ENCODE measurements around the gene ARHGEF5. TPM values are rescaled to one million over a fixed set of nuclear protein-coding genes. Genes with fewer than 3 reads are reported as not detected.
"Not testable (repeated sequence)": the region's sequence is repeated elsewhere in the genome, so short reads cannot be mapped to it uniquely, and the experiment has no call there.

The ARHGEF5 gene
- total and polyA plus RNA-seq, 2 donors (not counting 1 experiment from before 2014, with no cell fraction given) = 3.0 to 3.1 TPM

DNA sequence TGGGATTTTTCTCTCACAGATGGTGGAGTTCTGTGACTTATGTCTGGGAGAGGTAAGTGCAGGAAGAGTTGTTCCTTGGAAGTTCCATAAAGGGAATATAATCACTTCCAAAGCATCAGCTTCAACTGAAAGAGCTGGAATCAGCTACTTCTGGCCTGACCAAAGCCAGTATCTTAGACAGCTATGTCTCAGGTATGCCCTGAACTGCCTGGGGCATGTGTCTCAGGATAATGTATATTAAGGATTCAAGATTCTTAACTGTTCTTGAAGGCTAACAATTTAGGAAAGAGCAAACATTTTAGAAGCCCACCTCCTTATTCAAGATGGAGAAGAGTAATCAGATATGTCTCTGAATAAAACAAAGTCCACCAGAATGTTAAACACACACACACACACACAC, 60.7 kb downstream of the ARHGEF5 start:
- no peaks in the 10 kb centered on the region for H3K27me3 ChIP-seq (ENCODE audit: control insufficient read depth, insufficient read depth, low read length)
- no peak overlapping the region for H3K4me3 ChIP-seq (replicated peaks in 1 of 4; ENCODE audit: control extremely low read depth in 1 of 4, insufficient read depth in 1 of 4, low read depth in 3 of 4, low read length in 4 of 4)
- no peak for TF ChIP-seq CTCF (conservative IDR thresholded peaks at IDR 0.05 in 1 of 2, IDR thresholded peaks at IDR 0.05 in 1 of 2; ENCODE audit: low read depth in 1 of 2, low read length in 2 of 2)
- no peak for TF ChIP-seq EZH2 (IDR thresholded peaks at IDR 0.05; ENCODE audit: low read length, missing control alignments)
- H3K4me1 ChIP-seq (ENCODE audit: control insufficient read depth, extremely low read depth, insufficient read depth, low read length) = no peaks in the 10 kb centered on the region
- no peak overlapping the region for H2AFZ ChIP-seq (ENCODE audit: low read length)
- no peaks in the 10 kb centered on the region for H3K79me2 ChIP-seq (ENCODE audit: control insufficient read depth, insufficient read depth, low read length)
- DNase-seq (ENCODE audit: low read depth in 2 of 2) = no peak
- no peak overlapping the region for H3K9ac ChIP-seq (ENCODE audit: insufficient read depth, low read length)
- H3K36me3 ChIP-seq (ENCODE audit: control insufficient read depth, insufficient read depth, low read length) = no peaks in the 10 kb centered on the region
- no peaks in the 10 kb centered on the region for H3K9me3 ChIP-seq (ENCODE audit: control insufficient read depth, insufficient read depth, low read depth, low read length)
- no peaks in the 10 kb centered on the region for H4K20me1 ChIP-seq (ENCODE audit: control insufficient read depth, extremely low read depth, insufficient read depth, low read length)
- no peak overlapping the region for H3K4me2 ChIP-seq (ENCODE audit: extremely low read depth, insufficient read depth, low read length)
- H3K27ac ChIP-seq (ENCODE audit: insufficient read depth, low read length) = no peak overlapping the region

DNA sequence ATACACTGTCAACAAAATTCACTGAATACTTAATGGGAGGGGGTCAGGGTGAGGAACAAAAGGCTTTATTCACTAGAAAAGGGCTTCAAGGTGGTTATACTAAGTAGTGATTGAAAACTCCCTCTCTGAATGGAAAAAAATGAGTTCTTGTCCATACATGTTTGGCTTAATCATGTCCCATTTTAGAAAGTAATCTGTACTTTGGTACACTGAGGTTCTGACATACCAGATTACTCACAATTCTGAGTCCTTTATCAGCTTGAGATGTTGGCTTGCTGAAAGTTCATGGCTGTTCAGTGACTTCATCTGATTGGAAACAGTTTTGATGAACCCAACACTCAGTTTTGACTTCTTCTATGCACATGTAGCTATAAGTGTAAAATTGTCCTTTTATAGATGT, 61.1 kb downstream of the ARHGEF5 start:
- H3K27ac ChIP-seq (ENCODE audit: insufficient read depth, low read length) = no peak overlapping the region
- no peak overlapping the region for H3K9ac ChIP-seq (ENCODE audit: insufficient read depth, low read length)
- H3K27me3 ChIP-seq (ENCODE audit: control insufficient read depth, insufficient read depth, low read length) = no peaks in the 10 kb centered on the region
- H3K36me3 ChIP-seq (ENCODE audit: control insufficient read depth, insufficient read depth, low read length) = no peaks in the 10 kb centered on the region
- no peaks in the 10 kb centered on the region for H3K9me3 ChIP-seq (ENCODE audit: control insufficient read depth, insufficient read depth, low read depth, low read length)
- TF ChIP-seq EZH2 (IDR thresholded peaks at IDR 0.05; ENCODE audit: low read length, missing control alignments) = no peak
- TF ChIP-seq CTCF (conservative IDR thresholded peaks at IDR 0.05 in 1 of 2, IDR thresholded peaks at IDR 0.05 in 1 of 2; ENCODE audit: low read depth in 1 of 2, low read length in 2 of 2) = no peak
- no peaks in the 10 kb centered on the region for H4K20me1 ChIP-seq (ENCODE audit: control insufficient read depth, extremely low read depth, insufficient read depth, low read length)
- H2AFZ ChIP-seq (ENCODE audit: low read length) = no peak overlapping the region
- H3K4me2 ChIP-seq (ENCODE audit: extremely low read depth, insufficient read depth, low read length) = no peak overlapping the region
- no peaks in the 10 kb centered on the region for H3K4me1 ChIP-seq (ENCODE audit: control insufficient read depth, extremely low read depth, insufficient read depth, low read length)
- no peaks in the 10 kb centered on the region for H3K79me2 ChIP-seq (ENCODE audit: control insufficient read depth, insufficient read depth, low read length)
- H3K4me3 ChIP-seq (replicated peaks in 1 of 4; ENCODE audit: control extremely low read depth in 1 of 4, insufficient read depth in 1 of 4, low read depth in 3 of 4, low read length in 4 of 4) = no peak overlapping the region
- no peak for DNase-seq (ENCODE audit: low read depth in 2 of 2)

DNA sequence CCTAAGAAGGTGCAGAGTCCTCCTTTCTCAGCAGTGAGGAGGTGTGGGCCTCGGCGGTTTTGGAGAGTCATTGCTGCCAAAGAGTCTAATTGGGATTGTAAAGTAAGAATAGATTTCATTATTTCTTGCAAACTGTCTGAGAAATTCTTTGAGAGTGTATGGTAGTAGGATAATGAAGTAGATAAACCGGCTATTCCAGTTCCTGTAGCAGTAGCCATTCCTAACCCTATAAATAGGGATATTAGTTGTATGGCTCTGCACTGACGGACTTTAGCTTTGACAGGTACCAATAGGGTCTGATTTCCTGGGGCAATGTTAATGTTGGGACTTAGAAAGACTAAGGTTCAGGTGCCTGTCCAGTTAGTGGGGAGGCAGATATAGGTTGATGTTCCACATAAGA, 63.7 kb downstream of the ARHGEF5 start:
- H3K27me3 ChIP-seq (ENCODE audit: control insufficient read depth, insufficient read depth, low read length); H3K4me1 ChIP-seq (ENCODE audit: control insufficient read depth, extremely low read depth, insufficient read depth, low read length); H3K4me2 ChIP-seq (ENCODE audit: extremely low read depth, insufficient read depth, low read length); H3K36me3 ChIP-seq (ENCODE audit: control insufficient read depth, insufficient read depth, low read length); H3K79me2 ChIP-seq (ENCODE audit: control insufficient read depth, insufficient read depth, low read length); H3K27ac ChIP-seq (ENCODE audit: insufficient read depth, low read length); H3K9me3 ChIP-seq (ENCODE audit: control insufficient read depth, insufficient read depth, low read depth, low read length); H3K9ac ChIP-seq (ENCODE audit: insufficient read depth, low read length); H4K20me1 ChIP-seq (ENCODE audit: control insufficient read depth, extremely low read depth, insufficient read depth, low read length); DNase-seq (ENCODE audit: low read depth in 2 of 2); H2AFZ ChIP-seq (ENCODE audit: low read length); H3K4me3 ChIP-seq (replicated peaks in 1 of 4; ENCODE audit: control extremely low read depth in 1 of 4, insufficient read depth in 1 of 4, low read depth in 3 of 4, low read length in 4 of 4): not testable (repeated sequence)

- H3K79me2 ChIP-seq (ENCODE audit: control insufficient read depth, insufficient read depth, low read length); H3K4me1 ChIP-seq (ENCODE audit: control insufficient read depth, extremely low read depth, insufficient read depth, low read length); DNase-seq (ENCODE audit: low read depth in 2 of 2); H3K27ac ChIP-seq (ENCODE audit: insufficient read depth, low read length); H2AFZ ChIP-seq (ENCODE audit: low read length); H3K4me2 ChIP-seq (ENCODE audit: extremely low read depth, insufficient read depth, low read length); H3K9ac ChIP-seq (ENCODE audit: insufficient read depth, low read length); H3K36me3 ChIP-seq (ENCODE audit: control insufficient read depth, insufficient read depth, low read length); H3K4me3 ChIP-seq (replicated peaks in 1 of 4; ENCODE audit: control extremely low read depth in 1 of 4, insufficient read depth in 1 of 4, low read depth in 3 of 4, low read length in 4 of 4); H3K27me3 ChIP-seq (ENCODE audit: control insufficient read depth, insufficient read depth, low read length); H4K20me1 ChIP-seq (ENCODE audit: control insufficient read depth, extremely low read depth, insufficient read depth, low read length); H3K9me3 ChIP-seq (ENCODE audit: control insufficient read depth, insufficient read depth, low read depth, low read length): not testable (repeated sequence)
These were observed 72.3 kb downstream of the ARHGEF5 start for GRCh38 chr7:144427539-144427938.
